ENCODE measurements around the gene RUNX1.

DNA sequence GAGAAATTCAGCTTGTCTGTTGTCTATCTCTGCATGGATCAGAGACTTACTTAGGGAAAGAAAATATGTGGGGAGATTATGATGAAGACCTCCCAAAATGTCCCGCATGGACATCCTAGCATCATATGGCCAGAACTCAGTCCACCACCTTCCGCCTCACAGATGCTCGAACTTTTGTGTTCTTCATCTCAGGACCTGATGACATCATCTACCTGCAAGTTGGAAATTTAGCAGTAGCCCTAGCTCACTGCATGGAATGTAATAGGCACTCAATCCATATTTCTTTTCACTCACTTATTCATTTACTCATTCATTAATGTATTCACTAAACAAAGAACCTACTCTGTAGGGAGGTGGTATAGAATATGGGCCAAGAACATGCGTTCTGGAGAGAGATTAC lies 283.5 kb downstream of the RUNX1 start:
- TF ChIP-seq GATA2 (IDR thresholded peaks at IDR 0.05; ENCODE audit: low read depth, low read length) (no peak), GATA3 (IDR thresholded peaks at IDR 0.05; ENCODE audit: low read depth, low read length) (no peak)
